Neural progenitor cell (in vitro differentiated cells): ENCODE data around the gene CREB3L2. TPM values are rescaled to one million over a fixed set of nuclear protein-coding genes. Genes with fewer than 3 reads are reported as not detected.

Source experiments
- DNase-seq: peaks from one replicate; pipeline ENCODE4 v3.0.0-alpha.2; 2016; ENCODE audit warnings: low spot score
- H2AFZ ChIP-seq: fragments of 200-600 bp; sonication (generic); replicated peaks from 2 replicates; pipeline ENCODE4 v1.6.1; 2016; ENCODE audit warnings: antibody characterized with exemption
- H3F3A ChIP-seq: fragments of 200-600 bp; sonication (generic); 2 replicates; pipeline ENCODE4 v1.6.1; 2016; ENCODE audit warnings: antibody characterized with exemption, low read depth
- H3K27ac ChIP-seq: fragments of 200-600 bp; sonication (generic); 2 replicates; pipeline ENCODE4 v1.5.1; 2016; ENCODE audit warnings: mild to moderate bottlenecking
- H3K27me3 ChIP-seq: fragments of 200-600 bp; sonication (generic); 2 replicates; pipeline ENCODE4 v1.6.1; 2016; ENCODE audit warnings: mild to moderate bottlenecking, moderate library complexity
- H3K36me3 ChIP-seq: fragments of 200-600 bp; sonication (generic); 2 replicates; pipeline ENCODE4 v1.5.1; 2016
- H3K4me1 ChIP-seq: fragments of 200-600 bp; sonication (generic); 2 replicates; pipeline ENCODE4 v1.6.1; 2016; ENCODE audit warnings: mixed run types
- H3K4me2 ChIP-seq: fragments of 200-600 bp; sonication (generic); 2 replicates; pipeline ENCODE4 v1.6.1; 2016
- H3K4me3 ChIP-seq: fragments of 200-600 bp; sonication (generic); 2 replicates; pipeline ENCODE4 v1.5.1; 2016
- H3K79me2 ChIP-seq: fragments of 200-600 bp; sonication (generic); 2 replicates; pipeline ENCODE4 v1.6.1; 2016; ENCODE audit warnings: low read depth
- H3K9ac ChIP-seq: fragments of 200-600 bp; sonication (generic); 2 replicates; pipeline ENCODE4 v1.6.1; 2016
- H3K9me3 ChIP-seq: fragments of 200-600 bp; sonication (generic); 2 replicates; pipeline ENCODE4 v1.5.1; 2016; ENCODE audit warnings: low read depth
- H4K20me1 ChIP-seq: fragments of 200-600 bp; sonication (generic); 2 replicates; pipeline ENCODE4 v1.6.1; 2016; ENCODE audit warnings: low read depth
- H3K27ac Mint-ChIP-seq: 3 replicates; pipeline ENCODE4 v1.8.0; 2021; ENCODE audit warnings: mixed read lengths
- H3K27me3 Mint-ChIP-seq: 2 replicates; pipeline ENCODE4 v1.8.0; 2022; ENCODE audit warnings: low read depth, mild to moderate bottlenecking, inconsistent platforms, moderate library complexity, mixed read lengths; ENCODE audit not compliant: insufficient read depth
- H3K36me3 Mint-ChIP-seq: 3 replicates; pipeline ENCODE4 v1.8.0; 2021; ENCODE audit warnings: mixed read lengths
- H3K4me1 Mint-ChIP-seq: 3 replicates; pipeline ENCODE4 v1.8.0; 2021; ENCODE audit warnings: mixed read lengths
- H3K4me3 Mint-ChIP-seq: 3 replicates; pipeline ENCODE4 v1.8.0; 2021; ENCODE audit warnings: mild to moderate bottlenecking, moderate library complexity, mixed read lengths
- H3K9me3 Mint-ChIP-seq: 3 replicates; pipeline ENCODE4 v1.8.0; 2020; ENCODE audit warnings: mixed read lengths
- EZH2 ChIP-seq: fragments of 200-600 bp; sonication (generic); IDR thresholded peaks from 2 replicates; pipeline ENCODE4 v1.6.1; 2017; ENCODE audit warnings: antibody characterized with exemption, mild to moderate bottlenecking, moderate library complexity
- EZH2phosphoT487 ChIP-seq: fragments of 200-600 bp; sonication (generic); IDR thresholded peaks from 2 replicates; pipeline ENCODE4 v1.6.1; 2017; ENCODE audit warnings: antibody characterized with exemption
- total RNA-seq: library from RNA; depleted of rRNA; stranded (reverse); fragments of >200 nt; gene quantifications from 2 replicates; pipeline ENCODE4 v1.2.3, GENCODE V29; 2015; ENCODE audit warnings: low replicate concordance
- TF ChIP-seq, protein P1 (sequence below): fragments of 200-600 bp; sonication (generic); IDR thresholded peaks from 2 replicates; pipeline ENCODE4 v1.5.1; 2017; ENCODE audit warnings: antibody characterized with exemption, mild to moderate bottlenecking

Gene CREB3L2
- total RNA-seq, 1 donor from 2014 or later: 9.9 TPM

DNA sequence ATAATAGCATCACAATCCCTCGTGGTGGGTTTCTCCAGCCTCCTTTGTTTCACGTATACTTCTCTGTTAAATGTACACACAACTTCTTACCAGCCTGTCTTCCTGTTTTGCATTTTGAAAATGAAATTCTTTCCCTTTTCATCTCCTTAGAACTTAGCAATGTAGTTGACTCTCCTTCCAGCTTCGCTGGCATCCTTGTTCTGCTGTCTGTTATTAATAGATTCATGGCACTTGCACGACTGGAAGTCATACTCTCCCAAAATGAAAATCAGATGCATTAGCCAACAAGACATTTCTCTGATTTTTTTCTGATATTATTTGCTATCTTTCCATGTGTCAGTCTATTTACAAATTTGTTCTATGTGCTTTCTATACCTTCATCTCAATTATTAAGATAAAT is 3.0 kb upstream of the CREB3L2 start:
- H3K9me3 Mint-ChIP-seq: no peaks in the 10 kb centered on the region
- Histone ChIP-seq H3K79me2 (peaks cover 18% of the 10 kb centered on the region), H3K9me3 (no peaks in the 10 kb centered on the region), H3F3A (peaks cover 13% of the 10 kb centered on the region), H3K9ac (no peak overlapping the region), H3K4me1 (peaks cover 3% of the 10 kb centered on the region), H3K4me3 (no peak overlapping the region), H3K36me3 (no peaks in the 10 kb centered on the region), H3K4me2 (no peak overlapping the region), H3K27ac (no peak overlapping the region), H4K20me1 (peaks cover 6% of the 10 kb centered on the region), H2AFZ (no peak overlapping the region), H3K27me3 (no peaks in the 10 kb centered on the region)
- no peak for DNase-seq
- H3K36me3 Mint-ChIP-seq: no peaks in the 10 kb centered on the region
- H3K4me3 Mint-ChIP-seq: no peak overlapping the region
- no peak overlapping the region for H3K27ac Mint-ChIP-seq
- TF ChIP-seq EZH2phosphoT487 (no peak), EZH2 (no peak)
- TF ChIP-seq, protein P1, sequence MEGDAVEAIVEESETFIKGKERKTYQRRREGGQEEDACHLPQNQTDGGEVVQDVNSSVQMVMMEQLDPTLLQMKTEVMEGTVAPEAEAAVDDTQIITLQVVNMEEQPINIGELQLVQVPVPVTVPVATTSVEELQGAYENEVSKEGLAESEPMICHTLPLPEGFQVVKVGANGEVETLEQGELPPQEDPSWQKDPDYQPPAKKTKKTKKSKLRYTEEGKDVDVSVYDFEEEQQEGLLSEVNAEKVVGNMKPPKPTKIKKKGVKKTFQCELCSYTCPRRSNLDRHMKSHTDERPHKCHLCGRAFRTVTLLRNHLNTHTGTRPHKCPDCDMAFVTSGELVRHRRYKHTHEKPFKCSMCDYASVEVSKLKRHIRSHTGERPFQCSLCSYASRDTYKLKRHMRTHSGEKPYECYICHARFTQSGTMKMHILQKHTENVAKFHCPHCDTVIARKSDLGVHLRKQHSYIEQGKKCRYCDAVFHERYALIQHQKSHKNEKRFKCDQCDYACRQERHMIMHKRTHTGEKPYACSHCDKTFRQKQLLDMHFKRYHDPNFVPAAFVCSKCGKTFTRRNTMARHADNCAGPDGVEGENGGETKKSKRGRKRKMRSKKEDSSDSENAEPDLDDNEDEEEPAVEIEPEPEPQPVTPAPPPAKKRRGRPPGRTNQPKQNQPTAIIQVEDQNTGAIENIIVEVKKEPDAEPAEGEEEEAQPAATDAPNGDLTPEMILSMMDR: no peak
- H3K27me3 Mint-ChIP-seq: no peaks in the 10 kb centered on the region
- H3K4me1 Mint-ChIP-seq: peaks cover 16% of the 10 kb centered on the region

DNA sequence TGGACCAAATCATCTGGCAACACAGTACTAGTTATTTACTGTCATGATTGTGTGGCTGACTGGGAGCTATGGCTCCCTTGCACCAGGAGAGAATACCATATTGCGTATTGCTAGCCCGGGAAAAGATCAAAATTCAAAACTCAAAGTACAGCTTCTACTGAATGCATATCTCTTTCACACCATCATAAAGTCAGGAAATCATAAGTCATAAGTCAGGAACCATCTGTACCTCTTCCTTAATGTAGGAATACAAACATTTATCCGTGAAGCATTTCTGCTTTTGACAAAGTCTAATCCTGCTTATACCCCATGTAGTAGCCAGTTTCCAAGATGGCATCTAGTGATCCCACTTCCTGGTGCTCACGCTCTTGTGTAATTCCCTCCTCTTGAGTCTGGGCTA is 2.2 kb upstream of the CREB3L2 start:
- Mint-ChIP-seq H3K9me3 (no peaks in the 10 kb centered on the region), H3K4me1 (peaks cover 25% of the 10 kb centered on the region), H3K4me3 (no peak overlapping the region), H3K36me3 (peaks cover 2% of the 10 kb centered on the region), H3K27me3 (no peaks in the 10 kb centered on the region), H3K27ac (no peak overlapping the region)
- H3K4me3 ChIP-seq: no peak overlapping the region
- H3K9ac ChIP-seq: no peak overlapping the region
- peaks cover 11% of the 10 kb centered on the region for H4K20me1 ChIP-seq
- no peak for DNase-seq
- TF ChIP-seq, protein P1: no peak
- TF ChIP-seq EZH2phosphoT487 (no peak), EZH2 (no peak)
- no peak overlapping the region for H3K4me2 ChIP-seq
- H3K27me3 ChIP-seq: no peaks in the 10 kb centered on the region
- H3F3A ChIP-seq: peaks cover 15% of the 10 kb centered on the region
- no peaks in the 10 kb centered on the region for H3K36me3 ChIP-seq
- no peaks in the 10 kb centered on the region for H3K9me3 ChIP-seq
- H3K27ac ChIP-seq: no peak overlapping the region
- H3K4me1 ChIP-seq: peaks cover 8% of the 10 kb centered on the region
- H3K79me2 ChIP-seq: peaks cover 27% of the 10 kb centered on the region
- no peak overlapping the region for H2AFZ ChIP-seq

DNA sequence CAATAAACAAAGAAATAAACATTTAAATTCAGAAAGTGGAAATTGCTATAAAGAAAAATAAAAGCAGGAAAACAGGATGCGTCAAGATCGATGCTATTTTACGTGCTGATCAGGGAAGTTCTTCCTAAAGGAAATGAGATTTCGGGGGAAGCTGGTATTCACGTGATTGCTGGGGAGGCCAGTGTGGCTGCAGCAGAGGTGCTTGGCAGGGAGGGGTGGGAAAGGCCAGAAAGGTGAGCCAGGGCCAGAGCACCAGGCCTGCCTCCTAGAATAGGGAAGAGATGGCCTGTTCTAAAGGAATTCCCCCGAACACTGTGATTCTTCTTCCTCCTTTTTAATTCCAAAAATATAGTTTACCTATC is 923 bp upstream of the CREB3L2 start:
- no peaks in the 10 kb centered on the region for H3K27me3 Mint-ChIP-seq
- H3K4me2 ChIP-seq: peak overlapping the region; percentile 48
- H3K4me1 Mint-ChIP-seq: peaks cover 26% of the 10 kb centered on the region
- TF ChIP-seq EZH2phosphoT487 (no peak), EZH2 (no peak)
- TF ChIP-seq, protein P1: no peak
- DNase-seq: no peak
- H3K4me3 ChIP-seq: no peak overlapping the region
- no peaks in the 10 kb centered on the region for H3K36me3 ChIP-seq
- H3K36me3 Mint-ChIP-seq: peaks cover 6% of the 10 kb centered on the region
- H4K20me1 ChIP-seq: peaks cover 11% of the 10 kb centered on the region
- no peak overlapping the region for H3K9ac ChIP-seq
- peaks cover 12% of the 10 kb centered on the region for H3K4me1 ChIP-seq
- no peaks in the 10 kb centered on the region for H3K27me3 ChIP-seq
- H2AFZ ChIP-seq: peak overlapping the region; percentile 86
- peaks cover 39% of the 10 kb centered on the region for H3K79me2 ChIP-seq
- H3K9me3 ChIP-seq: no peaks in the 10 kb centered on the region
- H3K4me3 Mint-ChIP-seq: peak overlapping the region; percentile 96
- peak overlapping the region; percentile 42 for H3K27ac Mint-ChIP-seq
- H3K27ac ChIP-seq: no peak overlapping the region
- peaks cover 15% of the 10 kb centered on the region for H3F3A ChIP-seq
- H3K9me3 Mint-ChIP-seq: no peaks in the 10 kb centered on the region
